GM19324 (cell line): ENCODE measurements around the gene GAS6.

Experiments
- ATAC-seq: cut with Tn5 transposase; IDR thresholded peaks from one replicate; pipeline ENCODE4 v1.9.1; 2021; ENCODE audit warnings: mild to moderate bottlenecking, moderate library complexity; ENCODE audit not compliant: unreplicated experiment, low FRiP score

Gene GAS6

GRCh38 chr13:113783200-113783881, 80.5 kb downstream of the GAS6 start:
- no peak for ATAC-seq

GRCh38 chr13:113782472-113782871, 81.4 kb downstream of the GAS6 start:
- no peak for ATAC-seq

- no peak for ATAC-seq
Observed at GRCh38 chr13:113781571-113781970, 82.3 kb downstream of the GAS6 start.

GRCh38 chr13:113777311-113778260, 86.3 kb downstream of the GAS6 start:
- no peak for ATAC-seq

- no peak for ATAC-seq
Observed at GRCh38 chr13:113776231-113777125, 87.4 kb downstream of the GAS6 start.

GRCh38 chr13:113775451-113776145, 88.3 kb downstream of the GAS6 start:
- no peak for ATAC-seq

- no peak for ATAC-seq
Observed at GRCh38 chr13:113774177-113775107, 89.4 kb downstream of the GAS6 start.

GRCh38 chr13:113771709-113772331, 92.1 kb downstream of the GAS6 start:
- ATAC-seq, result no peak

- ATAC-seq, result no peak
Observed at GRCh38 chr13:113770937-113771336, 92.9 kb downstream of the GAS6 start.
